K562 (cell line): Measurements from ENCODE around the gene ZCWPW1. TPM values are rescaled to one million over a fixed set of nuclear protein-coding genes. Genes with fewer than 3 reads are reported as not detected.

Experiments used
- ATF6 ChIP-seq: sonication (generic); formaldehyde crosslinking; IDR thresholded peaks from 2 replicates; pipeline ENCODE4 v1.4.0; 2020; ENCODE audit warnings: mild to moderate bottlenecking, missing genetic modification reagents
- ATF7 ChIP-seq: fragments of 450-650 bp; IDR thresholded peaks from 2 replicates; pipeline ENCODE4 v1.7.1; 2014; ENCODE audit warnings: mild to moderate bottlenecking, moderate library complexity
- CHD1 ChIP-seq: fragments of 200-600 bp; sonication (generic); IDR thresholded peaks from one replicate; pipeline ENCODE4 v1.6.1; 2012; ENCODE audit warnings: mild to moderate bottlenecking, moderate library complexity, low read length, inconsistent platforms
- ESRRA ChIP-seq: fragments of 450-650 bp; IDR thresholded peaks from 2 replicates; pipeline ENCODE4 v1.6.1; 2014; ENCODE audit warnings: low read depth, mild to moderate bottlenecking, moderate library complexity, borderline replicate concordance
- ETV1 ChIP-seq: fragments of 450-650 bp; conservative IDR thresholded peaks from 2 replicates; pipeline ENCODE4 v1.6.1; 2016; ENCODE audit warnings: missing genetic modification characterization, control low read depth, low read depth, missing compliant biosample characterization
- FIP1L1 ChIP-seq: fragments of 200-400 bp; formaldehyde crosslinking; IDR thresholded peaks from 2 replicates; pipeline ENCODE4 v1.6.1; 2018; ENCODE audit warnings: mild to moderate bottlenecking, low read depth, low read length; ENCODE audit not compliant: poor library complexity, severe bottlenecking
- JUND ChIP-seq, 2 experiments: IDR thresholded peaks; 2 replicates in 1 of 2; 3 replicates in 1 of 2; pipeline ENCODE4 v1.6.1; 2011; ENCODE audit warnings: borderline replicate concordance in 2 of 2, low read depth in 2 of 2, low read length in 2 of 2, improper control_type of control experiment in 1 of 2, missing biosample characterization in 1 of 2, missing genetic modification characterization in 1 of 2, missing genetic modification reagents in 1 of 2
- MEIS2 ChIP-seq: fragments of 450-650 bp; IDR thresholded peaks from 2 replicates; pipeline ENCODE4 v1.6.1; 2014; ENCODE audit warnings: mild to moderate bottlenecking; ENCODE audit not compliant: partially characterized antibody
- NFRKB ChIP-seq: fragments of 450-650 bp; IDR thresholded peaks from 2 replicates; pipeline ENCODE4 v1.6.1; 2016; ENCODE audit warnings: low read depth
- NR1H2 ChIP-seq: sonication (generic); formaldehyde crosslinking; IDR thresholded peaks from 2 replicates; pipeline ENCODE4 v1.4.0; 2020; ENCODE audit warnings: mild to moderate bottlenecking, missing genetic modification reagents
- NR4A1 ChIP-seq, 2 experiments: fragments of 250-450 bp in 1 of 2; fragments of 450-650 bp in 1 of 2; sonication (Bioruptor Pico) in 1 of 2; IDR thresholded peaks; 2 replicates each; pipeline versions ENCODE4 v1.4.0 to v1.6.1; 2016 to 2020; ENCODE audit warnings: mild to moderate bottlenecking in 2 of 2, missing compliant biosample characterization in 1 of 2, missing genetic modification characterization in 1 of 2, moderate library complexity in 1 of 2
- RBBP5 ChIP-seq: fragments of 200-600 bp; sonication (generic); IDR thresholded peaks from 2 replicates; pipeline ENCODE4 v1.6.1; 2012; ENCODE audit warnings: borderline replicate concordance, mild to moderate bottlenecking, low read length, control low read depth, inconsistent platforms; ENCODE audit not compliant: insufficient read depth, poor library complexity, severe bottlenecking
- RBFOX2 ChIP-seq: fragments of 200-400 bp; formaldehyde crosslinking; IDR thresholded peaks from 2 replicates; pipeline ENCODE4 v1.6.1; 2017; ENCODE audit warnings: low read depth, mild to moderate bottlenecking, low read length, moderate library complexity
- SMAD1 ChIP-seq: fragments of 150-350 bp; IDR thresholded peaks from 2 replicates; pipeline ENCODE4 v1.6.1; 2014; ENCODE audit warnings: low read length, low read depth; ENCODE audit not compliant: partially characterized antibody
- SMARCE1 ChIP-seq: fragments of 450-650 bp; IDR thresholded peaks from 2 replicates; pipeline ENCODE4 v1.7.1; 2016; ENCODE audit warnings: mild to moderate bottlenecking
- TEAD1 ChIP-seq, 2 experiments: fragments of 450-650 bp in 1 of 2; sonication (generic) in 1 of 2; formaldehyde crosslinking; IDR thresholded peaks; 2 replicates each; pipeline versions ENCODE4 v1.4.0 to v1.8.0; 2020 to 2022; ENCODE audit warnings: mild to moderate bottlenecking in 2 of 2, missing genetic modification reagents in 1 of 2
- ZBTB2 ChIP-seq: fragments of 450-650 bp; IDR thresholded peaks from 2 replicates; pipeline ENCODE4 v1.6.1; 2016; ENCODE audit warnings: antibody characterized with exemption
- ZNF511 ChIP-seq: sonication (generic); formaldehyde crosslinking; IDR thresholded peaks from 2 replicates; pipeline ENCODE4 v1.8.0; 2022; ENCODE audit warnings: mild to moderate bottlenecking, missing genetic modification reagents
- ZNF586 ChIP-seq: fragments of 450-650 bp; formaldehyde crosslinking; conservative IDR thresholded peaks from 2 replicates; pipeline ENCODE4 v1.4.0; 2020; ENCODE audit warnings: mild to moderate bottlenecking, moderate library complexity
- ZNF655 ChIP-seq: fragments of 250-450 bp; sonication (Bioruptor Pico); IDR thresholded peaks from 2 replicates; pipeline ENCODE4 v1.5.0; 2021
- polyA plus RNA-seq, 8 experiments: library from polyadenylated mRNA; depleted of rRNA in 4 of 8; stranded (reverse) in 5 of 8; unstranded in 3 of 8; fragments of >200 nt; fragmentation: Nextera tagmentation in 2 of 8; fragmentation: Illumina TruSeq in 1 of 8; extraction: Ambion mirVana in 2 of 8; extraction: Trizol in 1 of 8; gene quantifications; 2 replicates each; pipeline versions ENCODE4 v1.2.1 to v1.2.3, GENCODE V29; 2011 to 2014; ENCODE audit warnings: inconsistent platforms in 1 of 8, missing spikeins in 1 of 8
- total RNA-seq, 7 experiments: library from RNA; depleted of rRNA in 6 of 7; stranded (reverse); fragments of >200 nt in 6 of 7; fragmentation: Illumina TruSeq in 2 of 7; extraction: Trizol in 2 of 7; gene quantifications; 2 replicates each; pipeline versions ENCODE4 v1.2.1 to v1.2.3, GENCODE V29; 2011 to 2021; ENCODE audit warnings: low replicate concordance in 1 of 7

ZCWPW1 gene
- total and polyA plus RNA-seq, 9 of the 15 experiments (the other 6 are each of a cell fraction or from before 2014, with no cell fraction given): 0.18 to 1.7 (median 1.2) TPM

- TF ChIP-seq JUND (IDR thresholded peaks at IDR 0.05; ENCODE audit: borderline replicate concordance, low read depth, low read length) (0 out of 2 replicates have a peak, but pooled peaks have one; percentile 7), JUND (tag; IDR thresholded peaks at IDR 0.05; ENCODE audit: borderline replicate concordance, low read depth, low read length) (no peak), NFRKB (peak; percentile 79), NR1H2 (CRISPR knock-in tag) (0 out of 2 replicates have a peak, but pooled peaks have one; percentile 28), FIP1L1 (peak; percentile 96), ZNF586 (CRISPR knock-in tag) (no peak), CHD1 (peak; percentile 98), RBFOX2 (peak; percentile 95), ZNF511 (CRISPR knock-in tag) (peak; percentile 78; the same call in 1 of the 2 replicates), ETV1 (tag) (no peak), NR4A1 (CRISPR knock-in tag; IDR thresholded peaks at IDR 0.05) (peak; percentile 92; the same call in 1 of the 2 replicates), NR4A1 (tag; IDR thresholded peaks at IDR 0.05) (peak; percentile 40; the same call in 1 of the 2 replicates), ZBTB2 (peak; percentile 96), MEIS2 (peak; percentile 37), ZNF655 (CRISPR knock-in tag) (no peak), SMARCE1 (0 out of 2 replicates have a peak, but pooled peaks have one; percentile 7), SMAD1 (peak; percentile 49), ATF6 (CRISPR knock-in tag) (0 out of 2 replicates have a peak, but pooled peaks have one; percentile 41), ATF7 (no peak; the same call in 1 of the 2 replicates), ESRRA (peak; percentile 17; the same call in 1 of the 2 replicates), TEAD1 (CRISPR knock-in tag; IDR thresholded peaks at IDR 0.05) (peak; percentile 16 to 71; a peak in 2 of 4 replicates), RBBP5 (peak; percentile 38)
Measured at GRCh38 chr7:100429637-100430492, 1.4 kb upstream of the ZCWPW1 start, which contains the start of gene MEPCE (continued).
